ENCODE results near the gene TRIP6. TPM values are rescaled to one million over a fixed set of nuclear protein-coding genes. Genes with fewer than 3 reads are reported as not detected.
"Not testable (repeated sequence)": the region's sequence is repeated elsewhere in the genome, so short reads cannot be mapped to it uniquely, and the experiment has no call there.

Gene TRIP6
- total and polyA plus RNA-seq, 2 experiments from 2014 or later: 44.6 to 112 TPM

GRCh38 chr7:100914879-100915447 lies 47.8 kb downstream of the TRIP6 start (continued):
- TF ChIP-seq ZNF462 (CRISPR knock-in tag; IDR thresholded peaks at IDR 0.05) (no peak), EZH2phosphoT487 (IDR thresholded peaks at IDR 0.05; ENCODE audit: unreplicated experiment) (no peak), ETS1 (IDR thresholded peaks at IDR 0.05) (no peak), ZNF331 (CRISPR knock-in tag; IDR thresholded peaks at IDR 0.05; ENCODE audit: low read depth) (no peak)

- peaks cover 10% of the 10 kb centered on the region for H3K27me3 Mint-ChIP-seq (ENCODE audit: insufficient read depth, low read depth, poor library complexity)
- H3K79me2 ChIP-seq (replicated peaks; ENCODE audit: insufficient read depth); H3K27me3 ChIP-seq (ENCODE audit: insufficient read depth); H3K27ac ChIP-seq (ENCODE audit: low read depth); H3K9me3 Mint-ChIP-seq; H3K4me3 Mint-ChIP-seq; H3K36me3 ChIP-seq (ENCODE audit: insufficient read depth); H3K36me3 Mint-ChIP-seq (ENCODE audit: low read depth); ATAC-seq; H4K20me1 ChIP-seq (replicated peaks; ENCODE audit: insufficient read depth); H3K27ac Mint-ChIP-seq; H3K9me2 ChIP-seq (ENCODE audit: insufficient read depth); H3K4me3 ChIP-seq; DNase-seq (ENCODE audit: low spot score); H2AFZ ChIP-seq; H3F3A ChIP-seq (replicated peaks; ENCODE audit: low read depth); H3K4me2 ChIP-seq: not testable (repeated sequence)
- peaks cover 35% of the 10 kb centered on the region for H3K4me1 Mint-ChIP-seq
- peaks cover 13% of the 10 kb centered on the region for H3K4me1 ChIP-seq (ENCODE audit: insufficient read depth)
Observed at GRCh38 chr7:100919335-100919734, 52.1 kb downstream of the TRIP6 start.

GRCh38 chr7:100919779-100920437 lies 52.7 kb downstream of the TRIP6 start:
- H2AFZ ChIP-seq: peak overlapping the region; percentile 38; the same call in 1 of the 2 replicates
- H3K4me2 ChIP-seq; H3K4me3 Mint-ChIP-seq; H3K9me3 Mint-ChIP-seq; H3F3A ChIP-seq (replicated peaks; ENCODE audit: low read depth); DNase-seq (ENCODE audit: low spot score); H3K27ac ChIP-seq (ENCODE audit: low read depth); H4K20me1 ChIP-seq (replicated peaks; ENCODE audit: insufficient read depth); ATAC-seq; H3K36me3 ChIP-seq (ENCODE audit: insufficient read depth); H3K27ac Mint-ChIP-seq; H3K36me3 Mint-ChIP-seq (ENCODE audit: low read depth); H3K79me2 ChIP-seq (replicated peaks; ENCODE audit: insufficient read depth); H3K27me3 ChIP-seq (ENCODE audit: insufficient read depth); H3K4me3 ChIP-seq; H3K9me2 ChIP-seq (ENCODE audit: insufficient read depth): not testable (repeated sequence)
- Mint-ChIP-seq H3K27me3 (ENCODE audit: insufficient read depth, low read depth, poor library complexity) (peaks cover 10% of the 10 kb centered on the region), H3K4me1 (peaks cover 35% of the 10 kb centered on the region)
- peaks cover 13% of the 10 kb centered on the region for H3K4me1 ChIP-seq (ENCODE audit: insufficient read depth)

All from GM23338 (cell line).